Caco-2 (cell line): ENCODE results near the gene SMARCD1. TPM values are rescaled to one million over a fixed set of nuclear protein-coding genes. Genes with fewer than 3 reads are reported as not detected.

Experiments used
- BruUV-seq: library from RNA; stranded (reverse); fragments of 400-500 nt; replicated peaks from 2 replicates; lab custom pipeline; 2021; lab: Mats Ljungman, UMichigan
- CTCF ChIA-PET: fragments of 300-600 bp; sonication (Branson Sonifier 250); formaldehyde crosslinking; loops from one replicate; lab custom pipeline; 2022; ENCODE audit warnings: antibody characterized with exemption; lab: Charles Lee
- POLR2A ChIA-PET: fragments of 300-600 bp; sonication (Branson Sonifier 250); formaldehyde crosslinking; loops from one replicate; lab custom pipeline; 2022; ENCODE audit warnings: antibody characterized with exemption; lab: Charles Lee
- DNase-seq, 2 experiments: peaks; one replicate each; pipeline versions ENCODE4 v3.0.0 to v3.0.0-alpha.2; 2020 to 2022
- H3K27me3 ChIP-seq: replicated peaks from 2 replicates; pipeline ENCODE4 v1.6.0; 2011; ENCODE audit warnings: low read length; ENCODE audit not compliant: control insufficient read depth, insufficient read depth
- H3K36me3 ChIP-seq: 2 replicates; pipeline ENCODE4 v1.5.1; 2011; ENCODE audit warnings: low read length; ENCODE audit not compliant: control insufficient read depth, insufficient read depth
- H3K4me1 ChIP-seq: fragments of 250-450 bp; sonication (Bioruptor Pico); 2 replicates; pipeline ENCODE4 v1.5.1; 2020; ENCODE audit warnings: mild to moderate bottlenecking
- H3K4me3 ChIP-seq: 2 replicates; pipeline ENCODE4 v1.5.1; 2011; ENCODE audit warnings: low read depth, mild to moderate bottlenecking, control low read depth, low read length
- H3K9me3 ChIP-seq: fragments of 250-450 bp; sonication (Bioruptor Pico); 2 replicates; pipeline ENCODE4 v1.5.1; 2020; ENCODE audit warnings: mild to moderate bottlenecking, moderate library complexity
- H3K27ac Mint-ChIP-seq: one replicate; pipeline ENCODE4 v1.8.0; 2022; ENCODE audit warnings: mixed read lengths; ENCODE audit not compliant: unreplicated experiment
- H3K27me3 Mint-ChIP-seq: one replicate; pipeline ENCODE4 v1.8.0; 2022; ENCODE audit warnings: mixed read lengths; ENCODE audit not compliant: insufficient read depth, unreplicated experiment
- H3K36me3 Mint-ChIP-seq: one replicate; pipeline ENCODE4 v1.8.0; 2022; ENCODE audit warnings: mild to moderate bottlenecking, mixed read lengths; ENCODE audit not compliant: insufficient read depth, unreplicated experiment
- H3K4me1 Mint-ChIP-seq: one replicate; pipeline ENCODE4 v1.8.0; 2022; ENCODE audit warnings: low read depth, mixed read lengths; ENCODE audit not compliant: unreplicated experiment
- H3K4me3 Mint-ChIP-seq: one replicate; pipeline ENCODE4 v1.8.0; 2022; ENCODE audit warnings: mild to moderate bottlenecking, moderate library complexity, mixed read lengths; ENCODE audit not compliant: unreplicated experiment
- H3K9me3 Mint-ChIP-seq: one replicate; pipeline ENCODE4 v1.8.0; 2022; ENCODE audit warnings: mixed read lengths; ENCODE audit not compliant: unreplicated experiment
- CTCF ChIP-seq, 2 experiments: fragments of 200-600 bp in 1 of 2; IDR thresholded peaks; 1 replicate in 1 of 2; 2 replicates in 1 of 2; pipeline versions ENCODE4 v1.5.1 to v1.8.0; 2011 to 2022; ENCODE audit warnings: antibody characterized with exemption in 1 of 2, control low read depth in 1 of 2, inconsistent platforms in 1 of 2, low read depth in 1 of 2, low read length in 1 of 2, mild to moderate bottlenecking in 1 of 2, moderate library complexity in 1 of 2; ENCODE audit not compliant: insufficient read depth in 1 of 2, severe bottlenecking in 1 of 2, unreplicated experiment in 1 of 2
- intact Hi-C: fragments of 100-400 bp; cut with micrococcal nuclease; formaldehyde crosslinking; loops from one replicate; pipeline ENCODE4 v1.10.0; 2022; ENCODE audit not compliant: unreplicated experiment
- total RNA-seq: library from RNA; stranded (reverse); gene quantifications from 2 replicates; pipeline ENCODE4 v1.2.3, GENCODE V29; 2022

SMARCD1 gene
- total RNA-seq, 1 experiment from 2014 or later = 158 TPM

- POLR2A ChIA-PET = interaction anchor here (0.7 kb wide), 1 partner anchor 9 kb away, joined by 3 read pairs; no protein-coding TSS in a partner anchor
- Histone ChIP-seq H3K36me3 (no peaks in the 10 kb centered on the region), H3K4me3 (peak within 1 kb of the TSS; percentile 73), H3K9me3 (no peaks in the 10 kb centered on the region), H3K27me3 (no peaks in the 10 kb centered on the region), H3K4me1 (peaks cover 14% of the 10 kb centered on the region)
- peak; percentile 85 to 86 for DNase-seq
- peaks cover 2% of the 10 kb centered on the region for H3K27me3 Mint-ChIP-seq
- H3K36me3 Mint-ChIP-seq = no peaks in the 10 kb centered on the region
- peak in 1 of 2 experiments; percentile 28 for TF ChIP-seq CTCF (IDR thresholded peaks at IDR 0.05; ENCODE audit: insufficient read depth in 1 of 2, low read depth in 1 of 2, low read length in 1 of 2, severe bottlenecking in 1 of 2, unreplicated experiment in 1 of 2)
- CTCF ChIA-PET = interaction anchor here (0.7 to 3.2 kb wide), 14 partner anchors 13 to 229 kb away, joined by 3 to 43 read pairs (median 10); partner anchors contain the start of genes COX14, NCKAP5L and RACGAP1
- peaks cover 17% of the 10 kb centered on the region for H3K4me1 Mint-ChIP-seq
- peak within 1 kb of the TSS; percentile 94 for H3K4me3 Mint-ChIP-seq
- H3K27ac Mint-ChIP-seq = peak within 1 kb of the TSS; percentile 84
- H3K9me3 Mint-ChIP-seq = no peaks in the 10 kb centered on the region
- intact Hi-C loops = loop anchor here (1.0 to 5.0 kb wide), 6 partner anchors 13 to 280 kb away; no protein-coding TSS in a partner anchor
- no TSS peak for BruUV-seq
These were observed 27.9 kb upstream of the SMARCD1 start, which contains the start of gene ASIC1 for GRCh38 chr12:50057000-50057841. Gene ASIC1, plus strand, starts transcription at chr12:50057596. Its CDS starts 1,171 bp downstream, at chr12:50058767.

GRCh38 chr12:50057896-50058670 lies 27.1 kb upstream of the SMARCD1 start:
- H3K4me3 ChIP-seq = peak overlapping the region; percentile 73
- BruUV-seq = no TSS peak
- Mint-ChIP-seq H3K36me3 (no peaks in the 10 kb centered on the region), H3K4me3 (peak overlapping the region; percentile 94), H3K27ac (no peak overlapping the region), H3K27me3 (peaks cover 2% of the 10 kb centered on the region), H3K9me3 (no peaks in the 10 kb centered on the region), H3K4me1 (peaks cover 17% of the 10 kb centered on the region)
- ChIA-PET POLR2A (interaction anchor here (0.5 to 0.7 kb wide), 3 partner anchors 8 to 230 kb away, joined by 3 to 5 read pairs (median 3); partner anchors contain the start of gene BCDIN3D), CTCF (interaction anchor here (1.5 to 2.8 kb wide), 3 partner anchors 12 to 91 kb away, joined by 4 to 12 read pairs (median 6); no protein-coding TSS in a partner anchor)
- TF ChIP-seq CTCF (IDR thresholded peaks at IDR 0.05; ENCODE audit: insufficient read depth in 1 of 2, low read depth in 1 of 2, low read length in 1 of 2, severe bottlenecking in 1 of 2, unreplicated experiment in 1 of 2) = no peak
- H3K9me3 ChIP-seq = no peaks in the 10 kb centered on the region
- intact Hi-C loops = loop anchor here (1.0 to 5.0 kb wide), 4 partner anchors 12 to 281 kb away; no protein-coding TSS in a partner anchor
- no peaks in the 10 kb centered on the region for H3K36me3 ChIP-seq
- H3K4me1 ChIP-seq = peaks cover 14% of the 10 kb centered on the region
- H3K27me3 ChIP-seq = no peaks in the 10 kb centered on the region
- DNase-seq = no peak
